Stimulated activated CD4-positive, alpha-beta T cell treated with anti-CD3 and anti-CD28 coated beads, Interleukin-15, amount 100 ng/mL, for 48 hours (primary cell): Measurements from ENCODE around the gene SPI1.
"Not testable (repeated sequence)": the region's sequence is repeated elsewhere in the genome, so short reads cannot be mapped to it uniquely, and the experiment has no call there.

Source experiments
- DNase-seq, 2 donors: peaks; one replicate each; pipeline ENCODE4 v3.0.0-alpha.2; 2020; ENCODE audit warnings: low read depth in 2 of 2

SPI1 gene

GRCh38 chr11:47340980-47341775 is 37.2 kb downstream of the SPI1 start:
- no peak for DNase-seq

GRCh38 chr11:47340010-47340409 is 38.3 kb downstream of the SPI1 start:
- no peak for DNase-seq

- DNase-seq: no peak
These were observed 39.7 kb downstream of the SPI1 start for GRCh38 chr11:47338396-47339241.

GRCh38 chr11:47337229-47337924 is 41.0 kb downstream of the SPI1 start:
- DNase-seq: no peak

- DNase-seq: no peak
These were observed 41.8 kb downstream of the SPI1 start for GRCh38 chr11:47336595-47336994.

- no peak for DNase-seq
These were observed 42.6 kb downstream of the SPI1 start for GRCh38 chr11:47335733-47336132.

- DNase-seq: not testable (repeated sequence)
These were observed 43.5 kb downstream of the SPI1 start for GRCh38 chr11:47334699-47335411.

GRCh38 chr11:47333886-47334443 is 44.4 kb downstream of the SPI1 start:
- no peak for DNase-seq

GRCh38 chr11:47333526-47333845 is 44.9 kb downstream of the SPI1 start:
- DNase-seq: no peak

GRCh38 chr11:47332791-47333525 is 45.4 kb downstream of the SPI1 start:
- DNase-seq: no peak

- no peak for DNase-seq
These were observed 46.0 kb downstream of the SPI1 start for GRCh38 chr11:47332303-47332711.

- DNase-seq: no peak
These were observed 46.7 kb downstream of the SPI1 start for GRCh38 chr11:47331454-47332302.

GRCh38 chr11:47329987-47330931 is 48.1 kb downstream of the SPI1 start:
- DNase-seq: no peak

GRCh38 chr11:47329431-47329986 is 48.8 kb downstream of the SPI1 start:
- no peak for DNase-seq

GRCh38 chr11:47328449-47329390 is 49.6 kb downstream of the SPI1 start:
- DNase-seq: no peak

- no peak for DNase-seq
These were observed 50.4 kb downstream of the SPI1 start for GRCh38 chr11:47327949-47328348.

- no peak for DNase-seq
These were observed 51.3 kb downstream of the SPI1 start for GRCh38 chr11:47327025-47327424.
